Hepatocyte (in vitro differentiated cells): ENCODE data around the gene IL17REL. TPM values are rescaled to one million over a fixed set of nuclear protein-coding genes. Genes with fewer than 3 reads are reported as not detected.
"Not testable (repeated sequence)": the region's sequence is repeated elsewhere in the genome, so short reads cannot be mapped to it uniquely, and the experiment has no call there.

Source experiments
- DNase-seq: peaks from one replicate; pipeline ENCODE4 v3.0.0-alpha.2; 2016; ENCODE audit warnings: low spot score
- H2AFZ ChIP-seq: fragments of 200-600 bp; sonication (generic); 2 replicates; pipeline ENCODE4 v1.6.0; 2016; ENCODE audit warnings: antibody characterized with exemption, mild to moderate bottlenecking
- H3K27ac ChIP-seq: fragments of 200-600 bp; sonication (generic); 2 replicates; pipeline ENCODE4 v1.5.1; 2016; ENCODE audit warnings: mild to moderate bottlenecking
- H3K27me3 ChIP-seq: fragments of 200-600 bp; sonication (generic); 2 replicates; pipeline ENCODE4 v1.6.1; 2016
- H3K36me3 ChIP-seq: fragments of 200-600 bp; sonication (generic); replicated peaks from 2 replicates; pipeline ENCODE4 v1.5.1; 2016; ENCODE audit warnings: low read depth; ENCODE audit not compliant: insufficient read depth
- H3K4me1 ChIP-seq: fragments of 200-600 bp; sonication (generic); 2 replicates; pipeline ENCODE4 v1.5.1; 2016; ENCODE audit warnings: mild to moderate bottlenecking, moderate library complexity; ENCODE audit not compliant: insufficient read depth
- H3K4me2 ChIP-seq: fragments of 200-600 bp; sonication (generic); 2 replicates; pipeline ENCODE4 v1.6.0; 2016
- H3K4me3 ChIP-seq: fragments of 200-600 bp; sonication (generic); 2 replicates; pipeline ENCODE4 v1.5.1; 2016; ENCODE audit warnings: mild to moderate bottlenecking
- H3K79me2 ChIP-seq: fragments of 200-600 bp; sonication (generic); 2 replicates; pipeline ENCODE4 v1.6.0; 2017; ENCODE audit warnings: mild to moderate bottlenecking
- H3K9me2 ChIP-seq: fragments of 200-600 bp; sonication (generic); replicated peaks from 2 replicates; pipeline ENCODE4 v1.6.0; 2017; ENCODE audit warnings: mild to moderate bottlenecking; ENCODE audit not compliant: insufficient read depth
- H3K9me3 ChIP-seq: fragments of 200-600 bp; sonication (generic); 2 replicates; pipeline ENCODE4 v1.5.1; 2016; ENCODE audit warnings: low read depth, mild to moderate bottlenecking
- H4K20me1 ChIP-seq: fragments of 200-600 bp; sonication (generic); 2 replicates; pipeline ENCODE4 v1.6.0; 2016; ENCODE audit warnings: mild to moderate bottlenecking; ENCODE audit not compliant: insufficient read depth, poor library complexity, severe bottlenecking
- CTCF ChIP-seq: fragments of 200-600 bp; sonication (generic); IDR thresholded peaks from 2 replicates; pipeline ENCODE4 v1.5.1; 2016; ENCODE audit warnings: antibody characterized with exemption, mild to moderate bottlenecking; ENCODE audit not compliant: poor library complexity
- EZH2 ChIP-seq: fragments of 200-600 bp; sonication (generic); IDR thresholded peaks from 2 replicates; pipeline ENCODE4 v1.6.1; 2016; ENCODE audit warnings: antibody characterized with exemption, mild to moderate bottlenecking, borderline replicate concordance
- EZH2phosphoT487 ChIP-seq: fragments of 200-600 bp; sonication (generic); IDR thresholded peaks from one replicate; pipeline ENCODE4 v1.6.1; 2018; ENCODE audit warnings: antibody characterized with exemption, mild to moderate bottlenecking, low read depth, moderate library complexity; ENCODE audit not compliant: unreplicated experiment, severe bottlenecking
- WGBS: methylation state at CpG from one replicate; pipeline ENCODE4 v1.1.6; 2016; ENCODE audit warnings: low lambda C conversion rate; ENCODE audit errors: missing lambda C conversion rate; 5-methylcytosine and 5-hydroxymethylcytosine counted together
- microRNA-seq: library from miRNA; unstranded; fragments of <30 nt; microRNA quantifications from one replicate; pipeline ENCODE4, GENCODE V29; 2017
- polyA plus RNA-seq: library from polyadenylated mRNA; unstranded; fragments of >200 nt; fragmentation: Nextera tagmentation; extraction: Ambion mirVana; gene quantifications from 2 replicates; pipeline ENCODE4 v1.2.1, GENCODE V29; 2016
- small RNA-seq: library from RNA; depleted of rRNA; stranded (forward); fragments of <200 nt; gene quantifications from one replicate; pipeline ENCODE3, GENCODE V24; 2014
- total RNA-seq: library from RNA; depleted of rRNA; stranded (reverse); fragments of >200 nt; gene quantifications from 2 replicates; pipeline ENCODE4 v1.2.3, GENCODE V29; 2014

IL17REL gene
- total and polyA plus RNA-seq, 2 experiments from 2014 or later: not detected

- Histone ChIP-seq H2AFZ (no peak overlapping the region), H3K4me2 (peak overlapping the region; percentile 65)
These were observed 65.3 kb downstream of the IL17REL start for GRCh38 chr22:49947296-49947622.

GRCh38 chr22:49946612-49947295 lies 65.8 kb downstream of the IL17REL start:
- Histone ChIP-seq H3K27ac (peak overlapping the region; percentile 100), H3K4me1 (peaks cover 48% of the 10 kb centered on the region), H2AFZ (no peak overlapping the region), H3K27me3 (no peaks in the 10 kb centered on the region), H3K9me3 (no peaks in the 10 kb centered on the region), H3K36me3 (no peaks in the 10 kb centered on the region), H3K4me2 (peak overlapping the region; percentile 65), H4K20me1 (no peaks in the 10 kb centered on the region), H3K9me2 (no peaks in the 10 kb centered on the region), H3K4me3 (no peak overlapping the region), H3K79me2 (no peaks in the 10 kb centered on the region)
- 77% methylated on average over 17 of the region's 17 CpGs for WGBS
- TF ChIP-seq EZH2: no peak
- no peak for TF ChIP-seq EZH2phosphoT487
- TF ChIP-seq CTCF: no peak
- DNase-seq: no peak

More at GRCh38 chr22:49947296-49947622, 65.3 kb downstream of the IL17REL start:
- WGBS: 77% methylated on average over 6 of the region's 6 CpGs
- TF ChIP-seq EZH2 (no peak), EZH2phosphoT487 (no peak), CTCF (no peak)
- Histone ChIP-seq H3K4me3 (no peak overlapping the region), H3K9me2 (no peaks in the 10 kb centered on the region), H3K4me1 (peaks cover 53% of the 10 kb centered on the region), H3K79me2 (no peaks in the 10 kb centered on the region), H4K20me1 (no peaks in the 10 kb centered on the region), H3K9me3 (no peaks in the 10 kb centered on the region), H3K36me3 (no peaks in the 10 kb centered on the region), H3K27me3 (no peaks in the 10 kb centered on the region), H3K27ac (peak overlapping the region; percentile 100)
- DNase-seq: no peak

- H3K27me3 ChIP-seq, H3K9me3 ChIP-seq, H4K20me1 ChIP-seq, H2AFZ ChIP-seq, H3K9me2 ChIP-seq, H3K4me3 ChIP-seq, H3K79me2 ChIP-seq, H3K4me2 ChIP-seq, DNase-seq, H3K36me3 ChIP-seq: not testable (repeated sequence)
- H3K4me1 ChIP-seq: peaks cover 37% of the 10 kb centered on the region
- 85% methylated on average over 10 of the region's 17 CpGs for WGBS
- peak overlapping the region; percentile 100 for H3K27ac ChIP-seq
These were observed 67.3 kb downstream of the IL17REL start for GRCh38 chr22:49945042-49945794.

Small RNAs within 50 kb of the gene (microRNA-seq; reads per million reads assigned to microRNA genes)
- not detected for gene MIR6821

Small RNAs within 50 kb of the gene (small RNA-seq; reads per million reads assigned to genes)
- 0.09 reads per million for gene MIR6821

Other genes with a start within 250 kb of the IL17REL start
- gene BRD1, start 184.9 kb downstream of the IL17REL start, total RNA-seq: 20.1 and 25.9 TPM in 2 replicates
- gene BRD1, start 184.9 kb downstream of the IL17REL start, polyA plus RNA-seq: 25.0 and 25.7 TPM in 2 replicates
- gene ZBED4, start 158.9 kb downstream of the IL17REL start, total RNA-seq: 14.3 and 16.3 TPM in 2 replicates
- 9.7 and 14.9 TPM in 2 replicates for gene ZBED4, start 158.9 kb downstream of the IL17REL start, polyA plus RNA-seq
- 22.4 and 30.8 TPM in 2 replicates for gene ALG12, start 94.3 kb downstream of the IL17REL start, total RNA-seq
- 62.6 and 69.6 TPM in 2 replicates for gene ALG12, start 94.3 kb downstream of the IL17REL start, polyA plus RNA-seq
- gene CRELD2, start 94.1 kb downstream of the IL17REL start, total RNA-seq: 61.9 and 79.7 TPM in 2 replicates
- 129 and 151 TPM in 2 replicates for gene CRELD2, start 94.1 kb downstream of the IL17REL start, polyA plus RNA-seq
- 71.8 and 81.1 TPM in 2 replicates for gene PIM3, start 52.0 kb downstream of the IL17REL start, total RNA-seq
- gene PIM3, start 52.0 kb downstream of the IL17REL start, polyA plus RNA-seq: 131 and 138 TPM in 2 replicates
- not detected in 2 replicates for gene TTLL8, start 45.5 kb upstream of the IL17REL start, total RNA-seq
- gene TTLL8, start 45.5 kb upstream of the IL17REL start, polyA plus RNA-seq: not detected in 2 replicates
- 3.7 and 8.2 TPM in 2 replicates for gene MLC1, start 72.7 kb upstream of the IL17REL start, total RNA-seq
- gene MLC1, start 72.7 kb upstream of the IL17REL start, polyA plus RNA-seq: 3.3 and 3.4 TPM in 2 replicates
- gene MOV10L1, start 77.2 kb upstream of the IL17REL start, total RNA-seq: 0.92 and 3.6 TPM in 2 replicates
- gene MOV10L1, start 77.2 kb upstream of the IL17REL start, polyA plus RNA-seq: 0.36 and 2.0 TPM in 2 replicates
- 0.60 and 2.1 TPM in 2 replicates for gene PANX2, start 158.0 kb upstream of the IL17REL start, total RNA-seq
- 0.44 and 1.2 TPM in 2 replicates for gene PANX2, start 158.0 kb upstream of the IL17REL start, polyA plus RNA-seq
- gene TRABD, start 173.1 kb upstream of the IL17REL start, total RNA-seq: 25.4 and 25.9 TPM in 2 replicates
- 62.3 and 70.5 TPM in 2 replicates for gene TRABD, start 173.1 kb upstream of the IL17REL start, polyA plus RNA-seq
- 27.3 and 31.6 TPM in 2 replicates for gene SELENOO, start 188.2 kb upstream of the IL17REL start, total RNA-seq
- 35.2 and 37.7 TPM in 2 replicates for gene SELENOO, start 188.2 kb upstream of the IL17REL start, polyA plus RNA-seq
- gene TUBGCP6, start 232.3 kb upstream of the IL17REL start, total RNA-seq: 14.0 and 26.2 TPM in 2 replicates
- gene TUBGCP6, start 232.3 kb upstream of the IL17REL start, polyA plus RNA-seq: 31.5 and 44.1 TPM in 2 replicates
- 21.5 and 23.8 TPM in 2 replicates for gene HDAC10, start 238.5 kb upstream of the IL17REL start, total RNA-seq
- gene HDAC10, start 238.5 kb upstream of the IL17REL start, polyA plus RNA-seq: 30.2 and 40.5 TPM in 2 replicates
- gene MAPK12, start 248.9 kb upstream of the IL17REL start, total RNA-seq: 12.5 and 13.8 TPM in 2 replicates
- 33.8 and 51.4 TPM in 2 replicates for gene MAPK12, start 248.9 kb upstream of the IL17REL start, polyA plus RNA-seq